Measurements from ENCODE around the gene PIH1D2. TPM values are rescaled to one million over a fixed set of nuclear protein-coding genes. Genes with fewer than 3 reads are reported as not detected.

PIH1D2 gene
- total RNA-seq, 1 experiment from 2014 or later = 1.6 TPM

GRCh38 chr11:112042961-112043304 lies 30.9 kb downstream of the PIH1D2 start:
- peak; percentile 51 for ATAC-seq
- H3K27me3 ChIP-seq (ENCODE audit: insufficient read depth, low read length) = no peaks in the 10 kb centered on the region
- DNase-seq (ENCODE audit: low read depth, low spot score) = no peak
- ChIA-PET POLR2A (no interaction called here), CTCF (interaction anchor here (0.7 kb wide), 1 partner anchor 10 kb away, joined by 3 read pairs; no protein-coding TSS in a partner anchor), RAD21 (ENCODE audit: low non-redundant PET in 1 of 2, low total read pairs in 2 of 2, uncharacterized antibody in 2 of 2, unreplicated experiment in 2 of 2) (interaction anchor here in 1 of 2 experiments (0.7 kb wide), 1 partner anchor 570 kb away, joined by 4 read pairs; no protein-coding TSS in a partner anchor)
- TF ChIP-seq TCF7L2 (IDR thresholded peaks at IDR 0.05; ENCODE audit: borderline replicate concordance, extremely low read depth, insufficient read depth, insufficient read length) (no peak), CBX3 (IDR thresholded peaks at IDR 0.05; ENCODE audit: low read depth) (0 out of 2 replicates have a peak, but pooled peaks have one; percentile 0), ZFX (IDR thresholded peaks at IDR 0.05) (no peak)
- peak overlapping the region; percentile 88; the same call in 1 of the 2 replicates for H3K27ac ChIP-seq (ENCODE audit: low read depth, low read length)
- H3K4me3 ChIP-seq (replicated peaks in 1 of 2; ENCODE audit: low read depth in 1 of 2, low read length in 2 of 2) = peak overlapping the region in 1 of 2 experiments; percentile 14; a peak in 1 of 4 replicates
- peaks cover 22% of the 10 kb centered on the region for H3K79me2 ChIP-seq (ENCODE audit: insufficient read depth, low read length)
- peaks cover 18 to 36% of the 10 kb centered on the region in 2 experiments for H3K4me1 ChIP-seq (ENCODE audit: control insufficient read depth in 1 of 2, insufficient read depth in 2 of 2, low read length in 2 of 2)
- peaks cover 24 to 30% of the 10 kb centered on the region in 2 experiments; a peak in 3 of 4 replicates for H3K36me3 ChIP-seq (ENCODE audit: control insufficient read depth in 1 of 2, insufficient read depth in 2 of 2, low read length in 2 of 2)
- H3K9ac ChIP-seq (ENCODE audit: low read length) = peak overlapping the region; percentile 36; the same call in 1 of the 2 replicates
- H3K9me3 ChIP-seq (ENCODE audit: control insufficient read depth in 1 of 2, insufficient read depth in 1 of 2, low read depth in 1 of 2, low read length in 2 of 2) = no peaks in the 10 kb centered on the region
- peak overlapping the region; percentile 57 for H3K4me2 ChIP-seq (ENCODE audit: low read length)
- H4K20me1 ChIP-seq (ENCODE audit: insufficient read depth) = no peaks in the 10 kb centered on the region; the same call in 1 of the 2 replicates
- no peak overlapping the region for H2AFZ ChIP-seq (ENCODE audit: low read depth, low read length, poor library complexity, severe bottlenecking)
- H3K9me2 ChIP-seq (ENCODE audit: insufficient read depth) = no peaks in the 10 kb centered on the region
- intact Hi-C loops (cut with micrococcal nuclease) = no loop called here
- BruUV-seq (replicated peaks) = no TSS peak

GRCh38 chr11:112042161-112042960 lies 31.5 kb downstream of the PIH1D2 start:
- Histone ChIP-seq H3K9me3 (ENCODE audit: control insufficient read depth in 1 of 2, insufficient read depth in 1 of 2, low read depth in 1 of 2, low read length in 2 of 2) (no peaks in the 10 kb centered on the region), H3K27ac (ENCODE audit: low read depth, low read length) (peak overlapping the region; percentile 88), H3K4me2 (ENCODE audit: low read length) (peak overlapping the region; percentile 57), H3K27me3 (ENCODE audit: insufficient read depth, low read length) (no peaks in the 10 kb centered on the region), H2AFZ (ENCODE audit: low read depth, low read length, poor library complexity, severe bottlenecking) (no peak overlapping the region), H3K9ac (ENCODE audit: low read length) (peak overlapping the region; percentile 36), H3K79me2 (ENCODE audit: insufficient read depth, low read length) (peaks cover 23% of the 10 kb centered on the region), H3K36me3 (ENCODE audit: control insufficient read depth in 1 of 2, insufficient read depth in 2 of 2, low read length in 2 of 2) (peaks cover 29 to 35% of the 10 kb centered on the region in 2 experiments; a peak in 3 of 4 replicates), H3K4me3 (replicated peaks in 1 of 2; ENCODE audit: low read depth in 1 of 2, low read length in 2 of 2) (peak overlapping the region in 1 of 2 experiments; percentile 14; a peak in 1 of 4 replicates), H4K20me1 (ENCODE audit: insufficient read depth) (no peaks in the 10 kb centered on the region; the same call in 1 of the 2 replicates), H3K9me2 (ENCODE audit: insufficient read depth) (no peaks in the 10 kb centered on the region), H3K4me1 (ENCODE audit: control insufficient read depth in 1 of 2, insufficient read depth in 2 of 2, low read length in 2 of 2) (peaks cover 18 to 36% of the 10 kb centered on the region in 2 experiments)
- RAD21 ChIA-PET (ENCODE audit: low non-redundant PET in 1 of 2, low total read pairs in 2 of 2, uncharacterized antibody in 2 of 2, unreplicated experiment in 2 of 2) = interaction anchor here in 1 of 2 experiments (0.7 kb wide), 1 partner anchor 570 kb away, joined by 4 read pairs; no protein-coding TSS in a partner anchor
- intact Hi-C loops (cut with micrococcal nuclease) = no loop called here
- BruUV-seq (replicated peaks) = no TSS peak
- POLR2A ChIA-PET = no interaction called here
- CTCF ChIA-PET = interaction anchor here (0.7 kb wide), 1 partner anchor 10 kb away, joined by 3 read pairs; no protein-coding TSS in a partner anchor
- peak; percentile 64 for DNase-seq (ENCODE audit: low read depth, low spot score)
- peak; percentile 91 for ATAC-seq
- no peak for TF ChIP-seq CTCF (IDR thresholded peaks at IDR 0.05 in 2 of 3, conservative IDR thresholded peaks at IDR 0.05 in 1 of 3; ENCODE audit: borderline replicate concordance in 1 of 3, insufficient read depth in 1 of 3, low read depth in 2 of 3, low read length in 2 of 3)
- TF ChIP-seq ZNF274 (IDR thresholded peaks at IDR 0.05; ENCODE audit: low read depth, low read length) = no peak
- TF ChIP-seq ELF1 (IDR thresholded peaks at IDR 0.05; ENCODE audit: borderline replicate concordance, low read depth) = no peak
- no peak for TF ChIP-seq EGR1 (IDR thresholded peaks at IDR 0.05; ENCODE audit: low read depth)
- TF ChIP-seq POLR2AphosphoS5 (IDR thresholded peaks at IDR 0.05; ENCODE audit: low read depth, low read length) = 0 out of 2 replicates have a peak, but pooled peaks have one; percentile 11
- TF ChIP-seq ATF3 (IDR thresholded peaks at IDR 0.05) = no peak
- peak; percentile 68 for TF ChIP-seq SP1 (IDR thresholded peaks at IDR 0.05; ENCODE audit: low read depth)
- TF ChIP-seq JUND (IDR thresholded peaks at IDR 0.05) = peak; percentile 76
- no peak for TF ChIP-seq REST (IDR thresholded peaks at IDR 0.05; ENCODE audit: low read depth)
- no peak for TF ChIP-seq POLR2A (IDR thresholded peaks at IDR 0.05; ENCODE audit: borderline replicate concordance, extremely low read depth, insufficient read depth, insufficient read length)
